GM21619 (cell line): ENCODE data around the gene MINPP1.
"Not testable (repeated sequence)": the region's sequence is repeated elsewhere in the genome, so short reads cannot be mapped to it uniquely, and the experiment has no call there.

Experiments used
- ATAC-seq: cut with Tn5 transposase; IDR thresholded peaks from one replicate; pipeline ENCODE4 v1.9.1; 2021; ENCODE audit not compliant: unreplicated experiment

Gene MINPP1

GRCh38 chr10:87504640-87505365 lies at the start of gene MINPP1:
Gene MINPP1, plus strand, starts transcription at chr10:87504893. Its CDS starts 23 bp downstream, at chr10:87504916.
- ATAC-seq = peak; percentile 88

- not testable (repeated sequence) for ATAC-seq
Observed at GRCh38 chr10:87456586-87457220, 48.0 kb upstream of the MINPP1 start.

DNA sequence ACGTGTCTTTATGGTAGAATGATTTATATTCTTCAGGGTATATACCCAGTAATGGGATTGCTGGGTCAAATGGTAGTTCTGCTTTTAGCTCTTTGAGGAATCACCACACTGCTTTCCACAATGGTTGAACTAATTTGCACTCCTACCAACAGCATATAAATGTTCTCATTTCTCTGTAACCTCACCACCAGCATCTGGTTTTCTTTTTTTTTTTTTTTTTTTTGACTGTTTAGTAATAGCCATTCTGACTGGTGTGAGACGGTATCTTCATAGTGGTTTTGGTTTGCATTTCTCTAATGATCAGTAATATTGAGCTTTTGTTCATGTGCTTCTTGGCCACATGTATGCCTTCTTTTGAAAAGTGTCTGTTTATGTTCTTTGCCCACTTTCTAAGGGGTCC lies 42.9 kb upstream of the MINPP1 start:
- ATAC-seq = not testable (repeated sequence)

- ATAC-seq = not testable (repeated sequence)
Observed at GRCh38 chr10:87466849-87467248, 37.8 kb upstream of the MINPP1 start.

DNA sequence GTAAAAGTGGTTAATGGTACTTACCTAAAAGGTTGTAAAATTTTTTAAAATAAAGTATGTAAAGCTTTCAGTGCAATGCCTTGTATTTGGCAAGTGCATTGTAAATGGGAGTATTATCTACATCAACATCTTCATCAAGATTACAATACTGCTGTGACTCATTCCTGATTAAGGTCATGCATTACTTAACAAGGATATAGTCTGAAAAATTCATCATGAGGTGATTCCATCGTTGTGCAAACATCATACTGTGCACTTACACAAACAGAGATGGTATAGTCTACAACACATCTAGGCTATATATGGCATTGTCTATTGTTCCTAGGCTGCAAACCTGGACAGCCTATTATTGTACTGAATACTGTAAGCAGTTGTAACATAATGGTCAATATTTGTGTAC lies 16.0 kb upstream of the MINPP1 start:
- not testable (repeated sequence) for ATAC-seq

- not testable (repeated sequence) for ATAC-seq
Observed at GRCh38 chr10:87490285-87490684, 14.4 kb upstream of the MINPP1 start.

DNA sequence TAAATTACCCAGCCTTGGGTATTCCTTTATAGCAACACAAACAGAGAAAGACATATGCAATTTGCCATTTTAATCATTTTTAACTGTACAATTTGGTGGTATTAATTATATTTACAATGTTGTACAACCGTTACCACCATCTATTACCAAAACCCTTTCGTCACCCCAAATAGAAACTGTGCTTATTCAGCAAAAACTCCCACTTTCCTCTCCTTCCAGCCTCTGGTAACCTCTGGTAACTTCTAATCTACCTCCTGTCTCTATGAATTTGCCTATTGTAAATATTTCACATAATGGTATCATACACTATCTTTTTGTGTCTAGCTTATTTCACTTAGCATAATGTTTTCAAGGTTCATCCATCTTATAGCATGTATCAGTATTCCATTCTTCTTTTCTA lies 12.2 kb upstream of the MINPP1 start:
- not testable (repeated sequence) for ATAC-seq

DNA sequence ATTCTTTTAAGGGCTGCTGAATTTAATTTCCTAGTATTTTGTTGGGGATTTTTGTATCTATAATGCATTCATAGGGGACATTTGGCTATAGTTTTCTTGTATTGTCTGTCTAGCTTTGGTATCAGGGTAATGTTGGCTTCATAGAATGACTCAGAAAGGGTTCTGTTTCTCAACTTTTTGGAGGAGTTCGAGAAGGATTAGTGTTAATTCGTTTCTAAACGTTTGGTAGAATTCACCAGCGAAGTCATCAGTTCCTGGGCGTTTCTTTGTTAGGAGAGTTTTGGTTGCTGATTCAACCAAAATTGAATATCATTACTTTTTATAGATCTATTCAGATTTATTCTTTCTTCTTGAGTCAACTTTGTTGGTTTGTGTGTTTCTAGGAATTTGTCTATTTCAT lies 9.2 kb upstream of the MINPP1 start:
- not testable (repeated sequence) for ATAC-seq

DNA sequence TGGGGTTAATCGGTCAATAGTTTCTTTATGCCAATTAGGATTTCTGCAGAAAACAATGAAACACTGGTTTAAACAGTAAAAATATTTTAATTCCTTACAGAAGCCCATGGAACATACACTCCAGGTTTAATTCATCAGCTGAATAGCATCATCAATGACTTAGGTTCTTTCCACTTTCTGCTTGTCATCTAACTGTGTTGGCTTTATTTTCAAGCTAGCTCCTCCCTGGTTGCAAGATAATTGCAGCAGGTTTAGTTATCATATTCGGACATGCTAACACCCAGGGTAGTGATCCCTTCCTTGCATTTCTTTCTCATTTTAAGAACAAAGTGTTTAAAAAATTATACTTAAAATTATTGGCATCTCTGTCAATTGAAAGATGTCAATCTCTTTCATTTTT lies 7.3 kb upstream of the MINPP1 start:
- not testable (repeated sequence) for ATAC-seq

GRCh38 chr10:87498106-87498789 lies 6.4 kb upstream of the MINPP1 start:
- ATAC-seq = not testable (repeated sequence)

DNA sequence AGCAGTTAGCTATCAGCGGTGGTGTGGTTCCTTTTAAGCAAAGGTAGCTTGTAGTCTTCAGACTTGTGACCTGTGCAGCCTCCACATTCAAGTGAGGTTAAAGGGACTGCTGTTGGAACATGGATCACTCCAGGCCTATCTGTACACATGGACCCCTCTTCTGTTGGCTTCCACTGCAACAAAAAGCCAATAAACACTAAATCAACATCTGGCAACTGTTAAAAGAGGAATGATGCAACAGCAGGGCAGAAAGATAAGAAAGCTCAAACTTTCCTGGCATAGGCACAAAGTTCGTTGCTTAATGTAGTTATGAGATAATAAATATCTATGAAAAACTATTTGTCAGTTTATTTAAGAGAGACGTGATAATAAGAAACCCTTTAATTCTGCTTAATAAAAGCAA lies 4.0 kb upstream of the MINPP1 start:
- ATAC-seq = no peak

DNA sequence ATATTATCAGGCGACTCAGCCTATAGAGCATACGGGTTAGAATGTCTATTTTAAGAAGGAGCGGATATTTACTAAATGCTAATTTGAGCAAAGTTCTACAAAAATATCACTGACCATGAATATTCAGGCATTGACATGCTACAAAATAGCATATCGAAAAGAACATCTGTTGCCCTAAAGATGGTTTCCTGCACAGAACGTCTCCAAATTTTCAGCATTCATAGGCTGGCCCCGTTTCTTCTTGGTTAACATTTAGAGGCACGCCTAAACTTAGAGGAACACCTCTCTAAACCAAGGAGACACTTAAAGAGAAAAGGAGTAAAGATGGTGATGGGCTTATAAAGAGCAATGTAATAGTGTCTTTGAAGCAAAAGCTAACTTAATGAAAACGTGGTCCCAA lies 1.3 kb upstream of the MINPP1 start:
- ATAC-seq = no peak

- no peak for ATAC-seq
Observed at GRCh38 chr10:87503886-87504285, 807 bp upstream of the MINPP1 start.

DNA sequence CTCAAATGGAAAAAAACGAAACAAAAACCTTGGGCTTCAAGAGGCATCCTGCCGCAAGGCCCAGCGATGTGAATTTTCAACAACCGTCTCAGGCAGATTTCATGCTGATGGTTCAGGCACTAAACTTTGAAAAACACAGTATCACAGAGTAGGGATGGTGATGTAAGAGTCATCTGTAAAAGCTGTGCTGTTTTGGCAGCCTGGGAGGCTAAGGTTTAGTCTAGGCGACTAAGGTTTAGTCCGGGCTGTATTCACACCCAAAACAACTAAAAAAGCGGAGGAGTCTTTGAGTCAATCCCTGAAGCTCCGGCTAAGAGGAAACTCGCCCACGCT lies 420 bp upstream of the MINPP1 start:
- ATAC-seq = no peak

DNA sequence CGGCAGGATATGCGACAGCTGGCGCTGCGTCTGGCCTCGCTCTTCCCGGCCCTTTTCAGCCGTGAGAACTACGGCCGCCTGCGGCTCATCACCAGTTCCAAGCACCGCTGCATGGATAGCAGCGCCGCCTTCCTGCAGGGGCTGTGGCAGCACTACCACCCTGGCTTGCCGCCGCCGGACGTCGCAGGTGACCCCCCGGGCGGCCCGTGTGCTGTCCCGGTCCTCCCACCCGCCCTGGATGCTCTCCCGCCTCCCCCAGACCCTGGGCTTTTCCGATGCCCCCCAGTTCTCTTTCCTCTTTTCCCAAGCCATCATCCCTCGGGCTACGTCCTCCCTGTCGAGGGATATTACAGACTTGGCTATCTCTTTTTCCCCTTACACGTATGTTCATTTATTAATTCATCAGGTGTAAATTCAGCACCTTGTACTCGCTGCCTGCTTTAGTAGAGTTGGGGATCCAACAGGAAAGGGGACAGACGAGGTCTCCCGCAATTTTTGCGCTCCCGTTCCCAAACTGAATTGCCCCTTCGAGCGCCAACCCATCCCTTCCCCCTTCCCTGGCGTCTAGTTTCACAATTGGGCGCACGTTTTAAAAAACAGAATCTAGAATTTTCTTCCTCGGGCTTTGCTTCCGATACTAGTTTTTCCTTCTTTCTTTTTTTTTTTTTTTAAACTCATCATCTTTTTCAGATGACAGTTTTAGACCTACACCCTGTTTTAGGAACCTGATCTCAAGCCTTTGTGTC lies 846 bp downstream of the MINPP1 start:
- peak; percentile 59 for ATAC-seq

DNA sequence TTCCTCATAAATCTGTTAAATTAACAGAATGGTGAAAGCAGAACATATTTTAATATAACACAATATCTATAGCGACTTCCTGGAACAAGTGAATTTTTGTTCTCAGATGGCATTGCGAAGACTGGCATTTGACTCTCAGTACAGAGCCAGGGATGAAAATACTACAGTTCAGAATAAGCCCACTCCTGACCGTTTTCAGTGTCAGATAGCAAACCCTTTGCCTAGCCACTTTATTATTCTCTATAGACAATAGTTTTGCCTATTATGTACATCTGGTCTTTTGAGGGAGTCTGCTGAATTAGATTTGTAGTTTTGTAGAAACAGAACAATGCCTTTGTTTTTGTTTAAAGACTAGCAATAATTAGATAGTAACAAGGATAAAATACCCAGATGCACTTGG lies 2.3 kb downstream of the MINPP1 start:
- no peak for ATAC-seq

DNA sequence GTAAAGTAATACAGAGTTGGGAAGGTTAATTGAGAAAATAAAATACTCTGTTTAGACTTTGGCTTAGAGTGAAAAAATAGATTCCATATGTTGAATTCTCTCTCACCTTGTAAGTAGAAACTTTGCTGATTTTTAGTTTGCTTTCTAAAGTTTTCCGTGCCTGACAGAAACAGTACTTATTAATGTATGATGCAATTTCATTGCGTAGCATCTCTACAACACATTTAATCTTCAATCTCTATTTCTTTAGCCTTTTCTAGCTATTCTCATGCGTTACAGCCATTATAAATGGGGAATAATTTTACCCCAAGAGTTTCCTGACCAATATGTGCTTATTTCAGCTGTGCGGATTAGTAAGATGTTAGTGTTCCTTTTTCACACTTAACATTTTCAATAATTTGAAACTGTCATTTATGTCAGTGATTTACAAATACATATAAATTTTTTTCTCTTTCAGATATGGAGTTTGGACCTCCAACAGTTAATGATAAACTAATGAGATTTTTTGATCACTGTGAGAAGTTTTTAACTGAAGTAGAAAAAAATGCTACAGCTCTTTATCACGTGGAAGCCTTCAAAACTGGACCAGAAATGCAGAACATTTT lies 3.3 kb downstream of the MINPP1 start:
- ATAC-seq = no peak

DNA sequence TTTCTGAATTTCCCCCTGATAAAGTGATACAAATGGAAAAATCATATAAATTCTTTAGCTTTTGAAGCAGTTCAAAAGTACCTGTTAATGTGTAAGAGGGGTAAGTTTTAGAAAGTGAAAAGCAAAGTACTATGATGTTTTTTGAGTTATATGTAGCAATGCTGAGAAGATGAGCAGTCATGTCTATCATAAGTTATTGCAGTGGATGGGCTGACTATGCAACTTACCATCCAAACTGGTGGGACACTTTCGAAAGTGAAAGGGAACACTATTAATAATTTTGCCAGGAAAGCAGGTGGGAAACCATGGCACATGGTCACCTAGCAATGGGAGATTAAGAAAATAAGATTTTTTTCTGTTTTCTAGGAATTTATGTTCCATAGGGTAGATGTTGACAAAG lies 4.1 kb downstream of the MINPP1 start:
- ATAC-seq = no peak

GRCh38 chr10:87510025-87510424 lies 5.3 kb downstream of the MINPP1 start:
- no peak for ATAC-seq

GRCh38 chr10:87511526-87511925 lies 6.8 kb downstream of the MINPP1 start:
- ATAC-seq = no peak

DNA sequence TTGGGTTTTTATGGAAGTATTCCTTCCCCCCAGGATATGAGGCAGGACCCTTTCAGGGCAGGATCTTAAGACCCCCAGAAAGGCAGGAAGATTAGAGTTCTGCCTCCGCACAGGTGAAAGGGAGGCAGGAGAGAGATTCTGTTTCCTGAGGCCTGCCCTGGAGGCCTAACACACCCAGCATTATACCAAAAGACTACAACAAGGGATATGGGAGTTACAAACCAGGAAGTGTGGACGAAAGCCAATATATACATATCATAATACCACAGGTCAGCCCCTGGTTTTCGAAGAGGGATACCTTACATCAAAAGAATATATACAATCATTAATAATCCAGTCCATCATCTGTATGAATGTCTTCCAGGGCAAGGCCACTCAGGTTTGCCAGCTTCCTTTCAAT lies 14.2 kb downstream of the MINPP1 start:
- ATAC-seq = no peak
